Activated T-cell treated with anti-CD3 and anti-CD28 coated beads for 4 hours (primary cell): ENCODE data around the gene LEPROT.
A peak's percentile ranks its signal among the peaks of the same experiment; 100 is the strongest.

Source experiments
- DNase-seq: peaks from one replicate; pipeline ENCODE4 v3.0.0-alpha.2; 2020

Gene LEPROT

DNA sequence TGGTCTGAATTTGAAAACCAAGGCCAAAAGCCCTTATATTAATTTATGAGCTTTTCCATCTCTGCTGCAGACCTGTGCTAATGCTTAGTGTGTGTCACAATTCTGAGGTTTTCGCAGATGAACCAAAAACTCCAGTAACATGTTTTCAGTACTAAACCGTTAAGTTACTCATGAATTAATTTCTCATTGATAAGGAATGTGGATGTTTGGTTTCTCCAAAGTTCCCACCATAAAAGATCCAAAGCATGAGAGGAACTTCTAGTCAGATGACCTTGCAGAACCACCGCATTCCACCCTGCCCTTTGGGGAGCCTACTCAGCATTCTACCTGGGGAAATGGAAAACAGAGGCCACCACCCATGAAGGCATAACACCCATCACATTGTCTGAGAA is 7.5 kb upstream of the LEPROT start:
- DNase-seq, result no peak

GRCh38 chr1:65414538-65414937 is 5.9 kb upstream of the LEPROT start:
- no peak for DNase-seq

GRCh38 chr1:65416767-65417166 is 3.7 kb upstream of the LEPROT start:
- no peak for DNase-seq

DNA sequence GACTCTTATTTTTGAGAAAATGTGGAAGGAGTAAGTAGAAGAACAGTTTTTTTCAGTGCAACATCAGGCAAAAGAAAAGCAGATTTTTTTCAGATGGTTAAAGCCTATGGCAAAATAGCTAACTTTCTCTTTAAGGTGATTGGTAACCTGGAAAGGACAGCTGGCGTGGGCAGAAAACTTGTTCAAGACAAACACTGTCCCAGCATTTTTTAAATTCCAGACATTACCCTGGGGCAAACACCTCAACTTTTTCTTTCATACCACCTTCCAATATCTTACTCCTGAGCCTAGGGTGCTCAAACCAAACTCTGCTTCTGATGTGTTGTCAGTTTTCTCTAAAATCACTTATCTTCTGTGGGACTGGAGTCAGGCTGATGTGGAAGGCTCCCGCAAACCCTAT is 2.7 kb upstream of the LEPROT start:
- DNase-seq, result no peak

DNA sequence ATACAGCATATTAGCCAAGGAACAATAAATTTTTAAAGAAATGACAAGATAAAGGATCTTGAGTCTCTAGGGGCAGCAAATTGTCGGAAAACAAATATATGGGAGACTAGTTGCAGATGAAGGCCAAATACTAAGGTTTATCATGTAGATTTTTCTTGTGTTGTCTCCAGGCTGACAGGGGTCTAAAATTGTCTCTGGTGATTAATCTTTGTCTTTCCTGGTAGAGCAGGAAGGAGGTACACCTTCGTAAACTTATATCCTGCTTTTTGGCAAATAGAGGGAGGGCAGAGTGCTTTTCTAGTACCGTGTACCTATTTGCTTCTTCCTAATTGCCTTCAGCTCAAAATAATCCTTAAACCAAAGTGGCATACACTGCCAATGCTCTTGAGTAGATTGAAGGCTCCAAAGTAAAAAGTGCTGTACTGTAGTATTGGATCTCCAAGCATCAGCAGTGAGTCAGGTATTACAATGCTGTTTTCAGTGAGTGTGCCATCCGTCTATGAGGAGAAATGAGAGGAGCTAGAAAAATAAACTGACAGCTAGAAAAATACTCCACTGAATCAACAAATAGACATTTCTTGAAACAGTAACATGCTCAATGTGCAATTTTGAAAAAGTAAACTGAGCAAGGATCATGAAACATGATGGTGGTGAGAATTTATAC is 1.8 kb upstream of the LEPROT start:
- no peak for DNase-seq

GRCh38 chr1:65419681-65420589 is 533 bp upstream of the LEPROT start:
- DNase-seq, result peak; percentile 98

- DNase-seq, result no peak
These were observed 1.0 kb downstream of the LEPROT start for GRCh38 chr1:65421351-65422025.

GRCh38 chr1:65422241-65423203 is 2.1 kb downstream of the LEPROT start:
- DNase-seq, result no peak

DNA sequence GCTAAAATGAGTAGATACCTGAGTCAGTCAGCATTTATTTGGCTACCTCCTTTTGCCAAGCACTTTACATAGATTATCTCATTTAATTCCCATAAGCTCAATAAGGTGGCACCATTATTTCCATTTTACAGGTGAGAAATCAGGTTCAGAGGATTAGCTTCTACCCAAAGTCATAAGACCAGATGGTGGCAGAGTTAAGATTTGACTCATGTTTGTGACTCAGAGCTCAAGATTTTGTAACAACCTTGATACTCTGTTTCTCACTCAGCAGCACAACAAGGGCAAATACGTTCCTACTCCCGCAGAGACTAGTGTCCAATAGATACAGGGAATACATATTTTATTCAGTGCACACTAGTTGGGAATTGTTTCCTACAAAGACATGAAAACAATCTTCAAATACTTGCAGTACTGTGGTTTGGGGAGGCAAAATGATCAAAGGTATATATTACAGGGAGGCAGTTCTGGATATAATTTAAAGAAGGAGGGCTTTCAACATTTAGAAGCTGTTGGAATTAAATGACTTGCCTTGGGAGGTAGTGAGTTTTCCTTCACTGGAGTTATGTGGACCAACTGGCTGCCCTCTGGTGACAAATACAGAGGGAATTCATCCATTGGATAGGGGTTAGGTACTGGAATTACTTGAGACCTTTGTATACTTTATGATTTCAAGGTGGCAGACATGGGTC is 3.6 kb downstream of the LEPROT start:
- no peak for DNase-seq

DNA sequence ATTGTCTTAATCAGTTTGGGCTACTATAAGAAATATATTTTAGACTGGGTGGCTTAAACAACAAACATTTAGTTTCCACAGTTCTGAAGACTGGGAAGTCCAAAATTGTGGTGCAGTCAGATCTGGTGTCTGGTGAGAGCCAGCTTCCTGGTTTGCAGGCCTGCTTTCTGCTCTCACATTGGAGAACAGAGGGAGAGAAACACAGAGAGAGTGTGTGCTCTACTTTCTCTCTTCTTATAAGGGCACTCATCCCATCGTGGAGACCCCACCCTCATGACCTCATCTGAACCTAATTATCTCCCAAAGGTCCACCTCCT is 4.1 kb downstream of the LEPROT start:
- DNase-seq, result no peak

DNA sequence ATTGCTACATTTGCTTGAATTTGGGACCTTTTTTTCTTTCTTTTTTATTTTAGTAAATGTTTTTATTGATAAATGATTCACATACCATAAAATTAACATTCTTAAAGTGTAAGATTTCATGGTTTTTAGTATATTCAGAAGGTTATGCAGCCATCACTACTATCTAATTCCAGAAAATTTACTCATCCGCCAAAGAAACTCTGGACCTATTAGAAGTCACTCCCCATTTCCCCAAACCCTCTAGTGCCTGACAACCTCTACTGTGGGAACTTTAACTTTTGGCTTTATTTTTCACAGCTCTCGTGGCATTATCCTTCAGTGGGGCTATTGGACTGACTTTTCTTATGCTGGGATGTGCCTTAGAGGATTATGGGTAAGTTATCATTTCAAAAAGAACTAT is 4.5 kb downstream of the LEPROT start:
- no peak for DNase-seq

DNA sequence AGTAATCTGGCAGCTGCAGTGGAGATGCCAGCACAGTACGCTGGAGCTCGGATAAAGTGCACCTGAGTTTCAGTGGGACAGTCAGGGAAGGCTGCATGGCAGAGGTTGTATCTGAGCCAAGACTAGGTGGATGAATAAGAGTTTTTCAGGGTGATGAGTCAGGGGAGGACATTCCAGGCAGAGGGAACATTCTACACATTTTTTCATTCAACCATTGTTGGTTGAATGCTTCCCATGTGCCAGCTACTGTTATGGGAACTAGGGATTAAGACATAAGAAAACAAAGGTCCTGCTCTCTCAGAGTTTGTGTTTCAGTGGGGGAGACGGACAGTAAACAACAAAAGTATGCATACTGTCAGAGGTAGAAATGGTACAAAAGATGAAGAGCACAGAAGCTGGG is 5.2 kb downstream of the LEPROT start:
- DNase-seq, result no peak

- no peak for DNase-seq
These were observed 8.6 kb downstream of the LEPROT start for GRCh38 chr1:65429078-65429477.

- DNase-seq, result no peak
These were observed 9.3 kb downstream of the LEPROT start for GRCh38 chr1:65429806-65430205.

- DNase-seq, result no peak
These were observed 10.7 kb downstream of the LEPROT start for GRCh38 chr1:65431111-65431705.

GRCh38 chr1:65432918-65433317 is 12.4 kb downstream of the LEPROT start:
- DNase-seq, result no peak

DNA sequence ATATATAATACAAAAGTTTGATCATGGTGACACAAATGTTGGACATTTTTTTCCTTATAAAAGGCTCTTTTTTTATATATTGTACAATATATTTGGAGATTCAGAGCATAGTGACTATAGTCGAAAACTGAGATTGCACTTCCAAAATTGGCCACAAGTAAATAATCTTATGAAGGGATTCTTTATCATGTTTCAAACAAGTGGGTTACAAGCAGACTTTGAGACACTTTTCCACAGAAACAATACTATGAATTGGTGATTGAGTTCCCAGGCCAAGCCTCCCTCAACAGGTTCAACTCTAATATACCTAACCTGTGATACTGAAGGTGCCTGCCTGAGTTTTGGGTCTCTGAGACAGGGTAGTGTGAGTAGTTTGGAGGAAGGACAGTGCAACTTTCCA is 13.8 kb downstream of the LEPROT start:
- no peak for DNase-seq

DNA sequence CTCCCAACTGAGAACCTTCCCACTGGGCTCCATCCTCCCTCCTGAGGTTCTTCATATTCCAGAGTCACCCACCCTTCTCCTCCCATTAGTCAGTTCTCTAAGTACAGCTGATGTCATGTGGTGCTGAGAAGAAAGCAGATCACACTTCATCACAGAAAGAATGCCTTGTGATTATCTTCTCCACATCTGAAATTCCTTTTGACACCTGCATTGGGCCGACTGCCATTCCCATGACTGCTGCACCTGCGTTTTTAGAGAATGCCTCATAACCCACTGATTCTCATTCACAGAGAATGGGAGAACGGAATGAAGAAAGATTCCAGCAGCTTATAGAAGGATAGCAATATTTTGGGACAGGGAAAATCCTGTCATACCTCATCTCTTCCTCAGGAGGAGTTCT is 14.3 kb downstream of the LEPROT start:
- no peak for DNase-seq

DNA sequence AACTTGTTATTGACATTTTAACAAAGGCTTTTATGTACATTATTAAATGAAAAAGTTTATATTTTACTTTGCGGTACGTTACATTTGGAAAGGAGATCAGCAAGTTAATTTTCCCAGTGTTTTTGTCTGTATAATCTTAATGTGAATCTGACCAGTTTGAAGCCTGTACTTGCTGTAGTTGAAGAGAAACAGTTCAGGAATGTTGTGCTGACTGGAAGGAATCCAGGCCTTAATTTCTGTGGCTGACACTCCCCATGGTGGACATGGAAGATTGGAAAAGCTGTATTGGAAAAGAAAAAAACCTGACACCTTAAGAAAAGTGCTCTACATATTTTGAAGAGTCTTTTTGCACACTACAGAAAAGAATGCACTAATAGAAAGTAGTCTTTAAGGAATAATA is 15.5 kb downstream of the LEPROT start:
- DNase-seq, result no peak

- no peak for DNase-seq
These were observed 17.1 kb downstream of the LEPROT start for GRCh38 chr1:65437616-65438015.

DNA sequence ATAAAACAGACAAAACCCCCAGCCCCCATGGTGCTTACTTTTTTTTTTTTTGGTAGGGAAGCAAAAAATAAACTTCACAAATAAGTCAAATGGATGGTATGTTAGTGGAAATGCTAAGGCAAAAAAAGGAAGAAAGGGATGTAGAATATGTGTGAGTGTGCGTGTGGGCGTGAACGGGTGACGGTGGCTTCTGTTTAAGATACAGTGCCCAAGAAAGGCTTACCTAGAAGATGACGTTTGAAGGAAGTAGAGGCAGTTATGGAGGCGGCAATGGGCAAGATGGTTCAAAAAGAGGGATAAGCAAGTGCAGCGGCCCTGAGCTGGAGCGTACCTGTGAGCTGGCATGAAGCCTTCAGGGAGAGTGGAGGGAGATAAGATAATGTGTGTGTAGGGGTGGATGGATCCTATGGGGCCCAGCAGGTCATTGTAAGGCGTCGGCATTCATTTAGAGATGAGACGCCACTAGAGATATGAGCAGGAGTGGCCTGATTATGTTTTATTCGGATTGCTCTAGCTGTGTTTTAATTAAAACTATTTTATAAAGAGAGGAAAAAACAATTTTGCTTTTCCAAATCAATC is 19.9 kb downstream of the LEPROT start:
- DNase-seq, result no peak
